ENCODE measurements around the gene PEX6. TPM values are rescaled to one million over a fixed set of nuclear protein-coding genes. Genes with fewer than 3 reads are reported as not detected.

The PEX6 gene
- total and polyA plus RNA-seq, 2 of the 13 experiments (the other 11 are each of a cell fraction or from before 2014, with no cell fraction given) = 5.1 to 6.7 TPM

DNA sequence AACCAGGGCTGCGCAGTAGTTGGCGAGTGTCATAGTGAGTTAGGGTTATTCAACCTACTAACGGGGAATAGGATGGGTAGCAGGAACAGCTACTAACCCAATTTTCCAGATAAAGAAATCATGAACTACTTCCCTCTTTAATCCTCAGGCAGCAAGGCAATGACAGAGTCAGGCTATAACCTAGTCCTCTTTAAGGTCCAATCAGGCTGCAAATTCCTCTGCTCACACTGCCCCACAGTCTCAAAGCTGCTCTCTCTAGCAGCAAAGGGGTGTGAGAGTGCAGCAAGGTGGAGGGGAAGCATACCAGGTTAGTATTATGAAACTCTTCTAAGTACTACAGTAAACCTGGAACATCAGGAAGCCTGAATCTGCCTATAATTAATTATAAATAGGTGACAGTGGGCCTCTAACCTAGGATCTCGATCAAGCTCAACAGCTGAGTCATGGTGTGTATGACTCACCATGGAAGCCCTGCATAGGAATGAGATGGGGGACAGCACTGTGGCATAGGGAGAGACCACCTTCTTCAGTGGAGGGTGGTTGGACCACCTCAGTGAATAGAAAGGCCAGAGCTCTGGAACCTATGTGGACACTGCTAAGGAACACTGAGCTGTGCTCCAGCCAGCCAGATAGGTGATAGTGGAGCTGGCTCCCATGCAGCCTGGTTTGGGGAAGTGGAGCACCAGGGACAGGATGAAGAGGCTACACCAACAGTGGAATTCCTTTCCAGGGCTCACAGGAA, 7.9 kb downstream of the PEX6 start (continued):
- TF ChIP-seq, protein P1, sequence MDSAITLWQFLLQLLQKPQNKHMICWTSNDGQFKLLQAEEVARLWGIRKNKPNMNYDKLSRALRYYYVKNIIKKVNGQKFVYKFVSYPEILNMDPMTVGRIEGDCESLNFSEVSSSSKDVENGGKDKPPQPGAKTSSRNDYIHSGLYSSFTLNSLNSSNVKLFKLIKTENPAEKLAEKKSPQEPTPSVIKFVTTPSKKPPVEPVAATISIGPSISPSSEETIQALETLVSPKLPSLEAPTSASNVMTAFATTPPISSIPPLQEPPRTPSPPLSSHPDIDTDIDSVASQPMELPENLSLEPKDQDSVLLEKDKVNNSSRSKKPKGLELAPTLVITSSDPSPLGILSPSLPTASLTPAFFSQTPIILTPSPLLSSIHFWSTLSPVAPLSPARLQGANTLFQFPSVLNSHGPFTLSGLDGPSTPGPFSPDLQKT (CRISPR knock-in tag; IDR thresholded peaks at IDR 0.05; ENCODE audit: borderline replicate concordance) = no peak
- TF ChIP-seq DNMT3B (CRISPR knock-in tag; conservative IDR thresholded peaks at IDR 0.05) = 0 out of 2 replicates have a peak, but pooled peaks have one; percentile 67
- peak; percentile 34; the same call in 1 of the 2 replicates for TF ChIP-seq SAP130 (CRISPR knock-in tag; IDR thresholded peaks at IDR 0.05; ENCODE audit: low read depth)
- TF ChIP-seq ZNF350 (CRISPR knock-in tag; IDR thresholded peaks at IDR 0.05; ENCODE audit: borderline replicate concordance, low read depth) = no peak
- TF ChIP-seq ZNF335 (CRISPR knock-in tag; IDR thresholded peaks at IDR 0.05) = 0 out of 2 replicates have a peak, but pooled peaks have one; percentile 18
- TF ChIP-seq TCF7 (IDR thresholded peaks at IDR 0.05; ENCODE audit: low read depth) = no peak
- TF ChIP-seq, protein P2, sequence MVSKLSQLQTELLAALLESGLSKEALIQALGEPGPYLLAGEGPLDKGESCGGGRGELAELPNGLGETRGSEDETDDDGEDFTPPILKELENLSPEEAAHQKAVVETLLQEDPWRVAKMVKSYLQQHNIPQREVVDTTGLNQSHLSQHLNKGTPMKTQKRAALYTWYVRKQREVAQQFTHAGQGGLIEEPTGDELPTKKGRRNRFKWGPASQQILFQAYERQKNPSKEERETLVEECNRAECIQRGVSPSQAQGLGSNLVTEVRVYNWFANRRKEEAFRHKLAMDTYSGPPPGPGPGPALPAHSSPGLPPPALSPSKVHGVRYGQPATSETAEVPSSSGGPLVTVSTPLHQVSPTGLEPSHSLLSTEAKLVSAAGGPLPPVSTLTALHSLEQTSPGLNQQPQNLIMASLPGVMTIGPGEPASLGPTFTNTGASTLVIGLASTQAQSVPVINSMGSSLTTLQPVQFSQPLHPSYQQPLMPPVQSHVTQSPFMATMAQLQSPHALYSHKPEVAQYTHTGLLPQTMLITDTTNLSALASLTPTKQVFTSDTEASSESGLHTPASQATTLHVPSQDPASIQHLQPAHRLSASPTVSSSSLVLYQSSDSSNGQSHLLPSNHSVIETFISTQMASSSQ (IDR thresholded peaks at IDR 0.05; ENCODE audit: low read depth) = no peak
- TF ChIP-seq, protein P2 (CRISPR knock-in tag; IDR thresholded peaks at IDR 0.05; ENCODE audit: borderline replicate concordance) = no peak
- no peak for TF ChIP-seq ZNF274 (CRISPR knock-in tag; IDR thresholded peaks at IDR 0.05)
- TF ChIP-seq ZNF326 (CRISPR knock-in tag; IDR thresholded peaks at IDR 0.05; ENCODE audit: borderline replicate concordance) = no peak
- TF ChIP-seq ZNF441 (CRISPR knock-in tag; IDR thresholded peaks at IDR 0.05; ENCODE audit: borderline replicate concordance) = no peak
- TF ChIP-seq CBX2 (IDR thresholded peaks at IDR 0.05; ENCODE audit: low read depth, low read length) = no peak
- TF ChIP-seq CBX2 (CRISPR knock-in tag; IDR thresholded peaks at IDR 0.05; ENCODE audit: low read depth) = no peak
- peak; percentile 85 for TF ChIP-seq NFE2 (CRISPR knock-in tag; IDR thresholded peaks at IDR 0.05)
- TF ChIP-seq, protein P3, sequence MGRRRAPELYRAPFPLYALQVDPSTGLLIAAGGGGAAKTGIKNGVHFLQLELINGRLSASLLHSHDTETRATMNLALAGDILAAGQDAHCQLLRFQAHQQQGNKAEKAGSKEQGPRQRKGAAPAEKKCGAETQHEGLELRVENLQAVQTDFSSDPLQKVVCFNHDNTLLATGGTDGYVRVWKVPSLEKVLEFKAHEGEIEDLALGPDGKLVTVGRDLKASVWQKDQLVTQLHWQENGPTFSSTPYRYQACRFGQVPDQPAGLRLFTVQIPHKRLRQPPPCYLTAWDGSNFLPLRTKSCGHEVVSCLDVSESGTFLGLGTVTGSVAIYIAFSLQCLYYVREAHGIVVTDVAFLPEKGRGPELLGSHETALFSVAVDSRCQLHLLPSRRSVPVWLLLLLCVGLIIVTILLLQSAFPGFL (CRISPR knock-in tag; IDR thresholded peaks at IDR 0.05) = no peak
- TF ChIP-seq HIVEP1 (CRISPR knock-in tag; IDR thresholded peaks at IDR 0.05) = no peak
- no peak for TF ChIP-seq MLLT10 (CRISPR knock-in tag; IDR thresholded peaks at IDR 0.05)
- 0 out of 2 replicates have a peak, but pooled peaks have one; percentile 51 for TF ChIP-seq SSRP1 (CRISPR knock-in tag; IDR thresholded peaks at IDR 0.05)
- TF ChIP-seq NRL (CRISPR knock-in tag; IDR thresholded peaks at IDR 0.05; ENCODE audit: borderline replicate concordance) = no peak
- no peak for TF ChIP-seq HOXA7 (CRISPR knock-in tag; IDR thresholded peaks at IDR 0.05)
- no peak for TF ChIP-seq NCOR1 (IDR thresholded peaks at IDR 0.05; ENCODE audit: borderline replicate concordance, low read length)
- TF ChIP-seq ZFP90 (CRISPR knock-in tag; IDR thresholded peaks at IDR 0.05; ENCODE audit: borderline replicate concordance) = no peak

Data from HepG2 (cell line).